ENCODE results near the gene ASPRV1. TPM values are rescaled to one million over a fixed set of nuclear protein-coding genes. Genes with fewer than 3 reads are reported as not detected.
"Not testable (repeated sequence)": the region's sequence is repeated elsewhere in the genome, so short reads cannot be mapped to it uniquely, and the experiment has no call there.

The ASPRV1 gene
- polyA plus RNA-seq, 5 donors = 2.0 to 4.0 (median 3.1) TPM

DNA sequence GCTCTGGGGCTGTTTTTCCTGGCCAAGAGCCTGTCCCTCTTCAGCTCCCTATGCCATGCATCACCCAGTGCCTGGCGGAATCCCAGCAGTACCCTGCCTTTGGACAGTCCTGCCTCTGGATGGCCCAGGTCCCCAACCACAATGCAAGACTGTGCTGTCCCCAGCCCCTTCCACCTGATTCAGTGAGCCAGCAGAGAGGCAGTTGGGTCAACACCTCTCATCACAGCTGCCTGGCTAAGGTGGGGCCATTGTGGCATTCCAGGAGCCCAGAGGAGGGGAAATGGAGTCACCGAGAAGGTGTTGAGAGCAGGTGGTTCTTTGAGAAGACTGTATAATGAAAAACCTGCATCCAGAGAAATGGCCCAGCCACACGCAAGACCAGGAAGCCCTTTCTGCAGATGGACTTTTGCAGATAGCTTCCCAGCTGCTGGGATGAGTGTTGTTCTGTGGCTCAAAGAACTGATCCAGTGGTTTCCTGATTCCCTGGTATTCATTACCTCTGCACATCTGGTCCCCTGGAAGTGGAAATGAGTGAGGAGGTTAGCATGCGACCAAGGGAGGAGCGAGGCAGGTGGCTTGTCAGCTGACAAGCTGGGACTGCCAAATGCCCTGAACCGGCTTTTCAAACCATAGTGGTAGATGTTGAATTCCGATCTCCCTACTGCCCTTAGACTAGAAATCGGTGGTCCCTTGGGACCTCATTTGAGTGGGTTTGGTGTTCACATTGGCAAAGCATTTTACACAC is 1.7 kb upstream of the ASPRV1 start:
- DNase-seq = no peak

DNA sequence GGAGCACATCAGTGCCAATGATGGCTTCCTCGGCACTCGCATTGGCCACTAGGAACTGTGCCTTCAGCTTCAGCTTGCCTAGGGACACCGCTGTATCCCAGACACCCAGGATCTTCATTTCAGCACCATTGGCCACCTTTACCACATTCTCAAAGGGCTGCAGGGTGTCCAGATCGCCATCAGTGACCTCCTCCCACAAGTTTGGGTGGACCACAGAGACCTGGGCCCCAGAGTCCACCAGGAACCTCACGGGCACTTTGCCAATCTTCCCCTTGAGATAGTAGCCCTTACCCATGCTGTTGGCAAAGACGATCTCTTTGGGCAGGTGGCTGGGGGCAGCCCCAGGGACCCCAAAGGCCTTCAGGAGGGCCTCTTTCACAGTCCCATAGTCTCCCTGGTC is 610 bp downstream of the ASPRV1 start:
- DNase-seq = no peak

DNA sequence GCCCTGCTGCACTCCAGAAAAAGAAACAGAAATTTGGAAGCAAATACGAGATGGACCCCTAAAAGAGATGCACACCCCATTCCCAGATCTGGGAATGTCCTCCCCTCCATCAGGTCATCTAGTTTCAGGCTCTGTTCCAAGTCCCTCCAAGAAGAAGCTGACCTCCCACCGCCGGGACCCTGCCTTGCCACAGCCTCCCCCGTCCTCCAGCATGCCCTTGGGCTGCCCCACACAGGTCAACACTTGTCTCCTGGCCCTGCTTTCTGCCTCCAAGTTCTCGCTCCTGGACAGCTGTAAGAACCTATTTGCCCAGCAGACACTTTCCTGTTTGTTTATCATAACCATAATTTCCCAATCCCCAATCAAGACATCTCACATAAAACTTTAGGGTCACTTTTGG is 2.0 kb downstream of the ASPRV1 start:
- no peak for DNase-seq

DNA sequence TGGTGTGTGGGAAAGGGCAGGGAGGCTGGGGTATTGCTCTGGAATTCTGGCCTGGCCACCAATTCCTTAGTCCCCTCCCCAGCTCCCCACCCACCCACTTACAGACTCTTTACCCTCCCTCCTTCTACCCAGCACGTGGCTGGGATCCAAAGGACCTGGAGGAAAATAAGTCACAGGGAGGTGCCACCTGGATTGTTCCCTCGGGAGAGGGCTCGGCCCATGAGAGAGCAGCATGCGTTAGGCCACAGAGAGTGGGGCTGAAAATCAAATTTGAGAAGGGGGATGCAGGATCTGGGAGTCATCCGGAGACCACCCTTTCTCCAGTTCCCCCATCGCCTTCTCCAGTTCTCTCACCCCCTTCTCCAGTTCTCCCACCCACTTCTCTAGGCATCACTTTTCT is 3.0 kb downstream of the ASPRV1 start:
- DNase-seq = no peak

DNA sequence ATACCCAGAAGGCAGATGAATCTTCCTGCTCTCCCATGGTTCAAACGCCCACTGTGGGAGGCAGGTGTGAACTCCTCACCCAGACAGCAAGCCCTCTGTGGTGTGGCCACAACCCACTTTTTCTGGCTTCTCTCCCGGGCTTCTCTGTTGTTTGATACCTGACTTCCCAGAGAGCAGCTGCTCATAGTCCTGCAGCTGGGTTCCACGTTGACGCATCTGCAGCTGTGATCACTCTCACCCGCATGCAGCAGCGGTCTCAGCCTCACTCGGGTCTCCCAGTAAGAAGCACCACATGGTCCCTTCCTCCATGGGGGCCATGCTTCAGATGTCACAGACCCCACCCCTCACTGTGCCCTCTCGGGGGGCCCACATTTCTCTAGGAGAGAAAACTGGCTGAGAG is 3.5 kb downstream of the ASPRV1 start:
- no peak for DNase-seq

DNA sequence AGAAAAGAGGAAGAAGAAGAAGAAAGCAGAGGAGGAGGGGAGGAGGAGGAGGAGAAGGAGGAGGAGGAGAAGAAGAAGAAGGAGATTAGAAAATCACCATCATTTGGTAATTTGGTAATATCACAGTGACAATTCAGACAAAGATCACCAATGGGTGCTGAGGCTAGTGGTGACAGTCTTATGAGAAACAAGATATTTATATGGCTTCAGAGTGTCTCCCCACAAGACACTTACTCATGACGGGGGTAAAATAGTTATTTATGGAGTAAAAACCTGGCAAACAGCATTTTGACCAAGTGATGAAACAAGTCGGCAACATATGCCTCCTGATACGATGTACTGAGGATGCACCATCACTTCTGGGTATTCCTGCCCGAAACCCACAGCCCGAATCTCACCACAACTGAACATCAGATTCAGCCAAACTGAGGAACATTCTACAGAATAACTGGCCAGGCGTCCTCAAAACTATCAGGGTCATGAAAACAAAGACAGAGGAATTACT is 4.9 kb downstream of the ASPRV1 start:
- no peak for DNase-seq

DNA sequence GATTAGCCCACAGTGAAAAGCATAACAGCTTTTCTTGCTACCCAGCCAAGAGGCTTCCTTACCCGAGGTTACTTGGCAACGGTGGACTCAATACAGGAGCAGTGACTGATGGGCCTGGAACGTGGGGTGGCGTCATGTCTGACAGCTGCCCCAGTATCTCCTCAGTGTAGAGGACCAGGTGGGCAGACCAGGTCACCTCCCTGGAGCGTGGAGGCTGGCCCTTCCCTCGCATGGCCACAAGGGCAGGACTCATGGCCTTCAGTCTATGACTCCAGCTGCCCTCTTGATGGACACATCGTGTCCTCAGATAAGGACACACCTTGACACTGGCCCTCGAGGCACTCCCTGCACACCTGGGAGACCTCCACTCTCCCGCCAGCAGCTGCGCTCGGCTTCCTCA is 6.4 kb downstream of the ASPRV1 start:
- no peak for DNase-seq

DNA sequence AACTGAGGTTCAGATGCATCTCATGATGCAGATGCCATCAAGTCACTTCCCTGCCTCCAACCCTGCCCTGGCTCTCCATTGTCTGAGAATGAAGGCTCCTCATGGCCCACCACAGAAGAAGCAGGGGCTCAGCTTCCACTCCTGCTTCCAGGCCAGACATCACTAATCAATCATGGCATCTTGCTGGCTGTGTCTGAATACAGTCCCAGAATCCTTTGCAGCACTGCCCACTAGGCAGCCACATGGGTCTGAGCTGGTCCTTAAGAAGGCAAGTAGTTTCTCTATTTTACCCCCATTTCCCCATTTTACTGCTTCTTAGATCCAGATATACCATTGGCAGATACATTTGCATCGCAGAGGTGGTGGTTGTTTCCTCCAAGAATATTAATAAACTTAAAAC is 7.3 kb downstream of the ASPRV1 start:
- no peak for DNase-seq

DNA sequence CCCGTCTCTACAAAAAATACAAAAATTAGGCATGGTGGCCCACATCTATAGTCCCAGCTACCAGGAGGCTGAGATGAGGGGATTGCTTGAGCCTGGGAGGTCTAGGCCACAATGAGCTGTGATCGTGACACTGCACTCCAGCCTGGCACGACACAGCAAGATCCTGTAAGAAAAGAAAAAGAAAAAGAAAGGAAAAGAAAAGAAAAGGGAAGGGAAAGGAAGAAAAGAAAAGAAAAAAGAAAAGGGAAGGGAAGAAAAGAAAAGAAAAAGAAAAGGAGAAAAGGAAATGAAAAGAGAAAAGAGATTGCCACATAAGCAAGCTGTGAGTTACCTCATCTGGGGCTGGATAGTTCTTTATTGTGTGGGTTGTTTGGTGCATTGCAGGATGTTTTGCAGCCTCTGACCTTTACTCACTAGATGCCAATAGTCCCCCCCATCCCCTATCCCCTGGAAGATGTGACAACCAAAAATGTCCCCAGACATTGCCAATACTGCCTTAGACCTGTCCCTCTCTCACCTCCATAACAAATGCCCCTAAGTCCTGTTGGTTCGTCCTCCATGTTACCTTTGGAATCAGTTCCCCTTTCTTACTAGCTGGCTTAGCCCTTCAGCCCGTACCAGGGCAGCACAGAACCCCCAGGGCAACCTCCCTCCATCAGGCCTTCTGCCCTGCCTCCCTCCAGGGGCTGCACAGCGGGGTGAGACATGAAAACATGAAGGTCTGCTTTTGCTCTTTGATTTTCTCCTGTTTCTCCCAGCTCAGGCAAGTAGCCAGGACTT is 8.9 kb downstream of the ASPRV1 start:
- DNase-seq = no peak

DNA sequence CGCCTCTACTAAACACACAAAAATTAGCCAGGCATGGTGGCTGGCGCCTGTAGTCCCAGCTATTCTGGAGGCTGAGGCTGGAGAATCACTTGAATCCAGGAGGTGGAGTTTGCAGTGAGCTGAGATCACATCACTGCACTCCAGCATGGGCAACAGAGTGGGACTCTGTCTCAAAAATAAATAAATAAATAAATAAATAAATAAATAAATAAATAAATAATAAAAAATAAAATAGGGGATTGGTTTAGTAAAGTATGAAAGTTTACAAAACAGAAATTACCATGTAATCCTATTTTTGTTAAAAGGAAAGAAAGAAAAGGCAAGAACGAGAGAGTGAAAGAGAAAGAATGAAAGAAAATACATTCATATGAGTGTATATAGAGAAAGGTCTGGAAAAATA is 10.8 kb downstream of the ASPRV1 start:
- not testable (repeated sequence) for DNase-seq

DNA sequence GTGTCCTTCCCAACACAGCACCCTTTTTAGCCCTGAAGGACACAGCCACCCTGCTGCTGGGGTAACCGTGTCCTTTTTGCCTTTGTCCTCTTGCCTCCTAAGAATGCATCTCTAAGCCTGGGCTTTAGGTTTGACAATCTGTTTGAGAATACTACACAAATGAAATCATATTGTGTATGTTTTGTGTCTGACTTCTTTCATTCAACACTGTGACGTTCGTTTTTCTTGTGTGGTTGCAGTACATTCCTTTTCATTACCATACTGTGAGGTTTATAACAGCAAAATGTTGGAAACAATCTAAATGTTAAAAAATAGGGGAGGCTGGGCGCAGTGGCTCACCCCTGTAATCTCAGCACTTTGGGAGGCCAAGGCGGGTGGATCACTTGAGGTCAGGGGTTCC is 11.2 kb downstream of the ASPRV1 start:
- DNase-seq = no peak

DNA sequence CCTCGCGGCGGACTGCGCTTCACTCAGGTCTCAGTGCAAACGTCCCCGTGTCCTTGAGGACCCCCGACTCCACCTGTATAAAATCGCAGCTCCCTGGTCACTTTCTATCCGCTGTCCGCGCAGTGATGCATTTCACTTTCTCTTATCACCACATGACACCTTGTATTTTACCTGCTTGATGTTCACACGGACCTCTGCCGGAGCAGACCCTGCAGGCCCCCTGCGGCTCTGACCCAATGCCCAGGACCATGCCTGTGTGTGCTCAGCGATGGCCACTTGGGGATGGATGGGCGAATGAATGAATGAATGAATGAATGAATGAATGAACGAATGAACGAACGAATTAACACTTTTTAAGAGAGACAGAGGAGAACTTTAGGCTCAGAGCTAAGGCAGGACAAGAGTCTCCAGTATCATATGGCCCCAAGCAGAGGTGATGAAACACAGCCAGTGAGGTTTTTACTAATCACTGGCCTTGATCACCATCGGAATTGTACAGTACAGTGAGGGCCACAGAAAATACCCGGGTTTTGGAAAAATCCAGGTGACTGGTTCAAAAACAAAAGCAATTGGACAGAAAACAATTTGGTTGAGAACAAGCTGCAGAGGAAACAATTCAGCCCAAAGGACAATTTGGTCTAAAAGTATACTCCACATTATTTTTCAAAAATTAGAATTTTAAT is 12.3 kb downstream of the ASPRV1 start:
- no peak for DNase-seq

DNA sequence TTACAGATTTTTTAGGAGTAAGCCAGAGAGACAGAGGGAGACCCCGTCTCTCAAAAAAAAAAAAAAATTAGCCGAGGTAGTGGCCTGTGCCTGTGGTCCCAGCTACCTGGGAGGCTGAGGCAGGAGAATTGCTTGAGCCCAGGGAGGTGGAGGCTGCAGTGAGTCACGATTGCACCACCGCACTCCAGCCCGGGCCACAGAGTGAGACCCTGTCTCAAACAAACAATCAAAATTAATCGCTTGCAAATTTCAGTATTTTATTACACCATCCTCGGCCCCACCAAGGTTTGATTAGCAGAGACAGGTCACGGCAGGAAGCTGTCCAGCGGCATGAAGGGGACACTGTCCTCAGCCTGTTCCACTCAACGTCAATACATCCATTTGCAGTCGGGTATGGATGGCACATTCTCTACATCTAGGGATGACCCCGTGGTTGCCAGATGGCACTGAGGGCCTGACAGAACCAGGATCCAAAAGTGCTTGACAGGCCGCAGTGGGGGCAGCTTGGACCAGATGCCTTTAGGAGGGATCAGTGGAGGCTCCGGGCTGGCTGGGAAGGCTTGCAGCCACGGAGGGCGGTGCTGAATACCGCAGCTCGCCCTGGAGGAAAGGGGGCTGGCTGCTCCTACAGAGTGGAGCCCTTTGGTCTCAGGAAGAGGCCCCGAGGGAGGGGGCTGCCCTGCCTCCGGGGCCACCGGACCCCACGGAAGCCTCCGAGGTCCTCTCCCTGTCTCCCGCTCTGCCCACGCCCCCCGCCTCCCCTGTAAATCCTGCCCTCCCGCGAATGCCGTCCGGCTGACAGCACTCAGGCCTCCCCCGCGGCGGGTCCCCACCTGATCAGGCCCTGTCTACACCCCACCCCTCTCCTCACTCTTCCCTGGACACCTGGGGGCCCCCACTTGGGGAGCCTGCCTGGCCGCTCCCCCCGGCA is 13.1 kb downstream of the ASPRV1 start:
- no peak for DNase-seq

DNA sequence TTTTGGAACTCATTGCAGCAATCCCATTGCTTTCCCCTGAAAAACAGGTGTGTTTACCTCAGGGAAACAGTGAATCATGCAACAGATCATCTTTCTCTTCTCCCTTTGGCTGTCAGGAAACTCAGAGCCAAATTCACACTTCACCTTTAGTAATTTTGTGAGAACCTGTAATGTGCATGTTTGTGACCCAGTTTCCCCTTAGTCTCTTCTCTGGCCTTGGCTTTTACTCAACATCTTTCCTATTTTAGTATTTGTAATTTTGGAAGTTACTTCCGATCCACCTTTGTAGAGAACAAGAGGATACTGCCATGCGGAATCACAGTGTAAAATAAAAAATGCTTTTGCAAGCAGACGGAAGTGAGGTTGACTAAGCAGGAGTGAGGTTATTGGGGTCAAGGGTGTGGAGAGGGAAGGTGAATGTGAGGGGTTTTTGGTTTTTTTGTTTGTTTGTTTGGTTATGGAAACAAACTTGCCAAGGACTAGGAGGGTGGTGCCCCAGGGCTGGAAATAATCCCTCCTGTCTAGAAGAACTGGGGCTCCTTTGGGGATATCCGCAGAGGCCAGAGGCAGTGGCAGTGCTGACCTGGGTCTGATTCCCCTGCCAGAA is 14.0 kb downstream of the ASPRV1 start:
- DNase-seq = no peak

DNA sequence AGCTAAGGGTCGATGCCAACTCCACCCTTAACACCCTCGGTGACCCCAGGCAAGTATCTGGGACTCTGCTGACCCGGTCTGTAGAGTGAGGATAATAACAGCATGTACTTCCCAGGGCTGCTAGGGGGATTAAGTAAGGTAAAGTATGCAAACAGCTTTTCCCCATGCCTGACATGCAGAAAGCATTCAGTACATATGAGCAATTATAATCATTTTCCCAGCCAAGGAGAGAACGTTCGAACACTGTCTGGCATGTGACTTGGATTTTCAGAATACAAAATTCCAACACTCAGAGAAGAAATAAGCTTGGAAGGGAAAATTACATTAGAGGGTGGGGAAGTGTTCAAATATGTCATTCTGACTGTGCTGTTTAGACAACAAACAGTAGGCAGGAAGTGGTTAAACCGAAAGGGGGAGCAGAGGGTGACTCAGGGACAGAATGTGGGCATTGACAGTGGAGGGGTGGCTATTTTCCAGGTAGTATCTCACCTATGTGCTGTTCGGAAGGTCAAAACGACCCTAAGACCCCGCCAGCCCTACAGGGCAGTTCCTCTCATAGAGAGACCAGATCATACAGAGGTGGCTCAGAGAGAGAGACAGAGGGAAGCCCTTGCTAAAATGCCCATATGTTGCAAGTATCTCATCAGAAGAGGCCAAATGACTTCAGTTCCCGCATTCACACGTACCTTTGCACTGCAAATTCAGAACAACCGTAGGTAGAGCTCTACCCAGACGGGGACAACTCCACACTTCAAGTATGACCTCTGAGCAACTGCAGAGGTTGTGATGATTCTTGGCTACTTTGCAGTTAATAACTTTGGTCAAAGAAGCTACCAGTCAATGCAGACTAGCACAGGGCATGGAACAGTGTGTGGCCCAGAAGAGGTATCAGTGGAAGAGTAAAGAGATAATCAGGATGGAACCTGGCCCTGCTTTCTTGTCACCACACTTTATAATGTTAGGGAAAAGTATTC is 14.8 kb downstream of the ASPRV1 start:
- DNase-seq = no peak

DNA sequence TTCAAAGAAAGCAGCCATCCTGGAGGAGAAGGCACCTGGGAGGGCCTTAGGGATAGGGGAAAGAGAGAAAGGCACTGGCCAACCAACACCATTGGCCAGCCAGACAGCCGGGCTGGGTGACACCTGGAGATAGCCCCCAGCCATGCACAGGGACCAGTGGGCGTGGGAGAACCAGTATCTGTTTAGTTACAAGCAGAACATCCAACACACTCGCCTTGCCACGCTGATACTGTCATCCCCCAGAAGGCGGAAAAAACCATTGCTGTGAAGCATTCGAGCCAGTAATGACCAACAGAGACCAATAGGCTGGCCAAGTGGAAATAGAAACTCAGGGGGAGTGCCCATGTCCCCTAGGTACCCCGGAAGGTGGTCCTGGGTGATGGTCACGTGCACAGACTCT is 15.5 kb downstream of the ASPRV1 start:
- no peak for DNase-seq

DNA sequence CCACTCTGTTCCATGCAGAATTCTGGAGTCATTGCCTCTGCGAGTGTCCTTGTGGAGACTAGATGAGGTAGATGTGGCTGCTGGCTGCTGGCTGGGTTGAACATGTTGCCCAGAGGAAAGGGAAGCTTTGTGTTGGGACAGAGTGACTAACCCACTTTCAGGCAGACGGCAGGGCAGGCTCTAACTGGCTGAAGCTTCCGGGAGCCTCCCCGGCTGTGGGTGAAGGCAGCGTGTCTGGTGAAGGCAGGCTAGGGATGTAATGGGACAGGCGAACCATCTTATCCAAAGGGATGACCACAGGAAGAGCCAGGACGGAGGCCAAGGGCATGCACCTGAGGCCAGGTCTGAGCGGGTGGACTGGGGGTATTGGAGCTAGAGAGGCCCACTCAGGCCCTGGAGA is 16.0 kb downstream of the ASPRV1 start:
- no peak for DNase-seq

DNA sequence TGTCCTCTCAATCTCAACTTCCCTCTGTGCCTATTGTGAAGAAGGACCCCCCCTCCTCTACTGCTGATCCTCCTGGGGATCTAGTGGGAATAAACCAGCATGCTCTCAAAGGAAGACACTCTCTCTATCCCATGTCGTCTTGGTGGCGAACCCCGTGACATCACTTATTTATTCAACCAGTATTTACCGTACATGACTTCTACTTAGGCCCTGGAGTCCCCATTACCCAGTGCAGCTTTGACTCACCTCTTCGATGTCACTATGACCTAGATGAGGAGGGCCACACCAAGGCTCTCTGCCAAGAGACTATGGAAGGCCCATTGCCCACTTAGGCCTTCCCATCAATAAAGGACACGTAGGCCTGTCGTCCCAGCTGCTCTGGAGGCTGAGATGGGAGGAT is 16.7 kb downstream of the ASPRV1 start:
- no peak for DNase-seq

DNA sequence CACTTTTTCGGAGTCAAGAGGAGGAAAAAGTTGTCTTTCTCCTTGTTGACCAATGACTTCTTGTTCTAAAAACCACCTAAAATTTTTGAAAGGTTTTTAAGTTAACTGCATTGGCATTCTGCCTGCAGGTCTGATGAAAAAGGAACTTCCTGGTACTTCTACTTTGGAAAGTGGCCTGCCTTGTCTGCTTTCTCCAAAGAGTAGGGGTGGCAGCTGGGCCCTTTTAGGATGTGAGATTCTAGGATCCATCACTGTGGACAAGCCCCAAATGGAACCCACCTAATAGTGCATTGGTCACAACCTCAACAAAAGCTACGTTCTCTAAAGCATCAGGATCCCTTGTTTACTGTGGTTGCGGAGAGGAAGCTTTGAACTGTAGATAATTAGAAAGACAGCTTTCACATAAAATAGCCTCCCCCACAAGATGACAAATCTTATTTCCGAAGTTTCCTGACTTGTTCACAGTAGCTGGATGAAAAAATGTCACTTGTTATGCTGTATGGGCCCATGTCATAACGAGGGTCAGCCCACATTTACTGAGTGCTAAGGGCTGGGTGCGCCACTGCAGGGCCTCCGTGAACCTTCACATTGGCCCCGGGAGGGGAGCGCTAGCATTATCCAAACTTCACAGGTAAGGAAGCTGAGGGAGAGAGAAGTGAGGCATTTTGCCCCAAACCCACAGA is 17.4 kb downstream of the ASPRV1 start:
- no peak for DNase-seq
